ENCODE results near the gene PARD3B.

Gene PARD3B

DNA sequence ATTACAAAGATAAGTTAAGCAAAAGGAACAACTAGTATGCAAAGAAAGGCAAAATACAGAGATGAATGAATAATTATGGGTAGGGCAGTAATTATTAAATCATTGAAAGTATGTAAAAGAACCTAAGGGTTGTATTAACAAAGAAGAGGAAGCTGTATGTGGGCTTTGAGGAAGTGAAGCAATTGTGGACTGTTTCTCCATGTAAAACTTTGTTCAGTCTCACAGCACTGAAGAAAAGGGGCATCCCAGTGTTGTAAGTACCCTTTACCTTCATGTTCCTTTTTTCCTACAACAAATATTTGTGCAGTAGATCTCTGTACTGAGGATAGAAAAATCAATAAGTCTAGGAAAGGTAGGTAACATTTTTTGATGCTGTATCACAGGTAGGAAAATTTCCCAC lies 748.3 kb downstream of the PARD3B start:
- Histone ChIP-seq H4K20me1 (ENCODE audit: control insufficient read depth, insufficient read depth, low read depth, low read length) (no peaks in the 10 kb centered on the region), H3K27ac (ENCODE audit: low read depth, low read length) (no peak overlapping the region), H3K4me3 (ENCODE audit: low read length) (no peak overlapping the region), H3K79me2 (ENCODE audit: control insufficient read depth, low read length) (no peaks in the 10 kb centered on the region), H3K4me2 (ENCODE audit: low read length) (no peak overlapping the region), H3K27me3 (ENCODE audit: control insufficient read depth, low read length) (no peaks in the 10 kb centered on the region), H3F3A (ENCODE audit: control insufficient read depth, insufficient read depth) (no peaks in the 10 kb centered on the region), H3K9me3 (ENCODE audit: control insufficient read depth, insufficient read depth, low read length) (no peaks in the 10 kb centered on the region), H3K9me2 (replicated peaks; ENCODE audit: control insufficient read depth, low read length) (no peaks in the 10 kb centered on the region), H3K4me1 (ENCODE audit: control insufficient read depth, low read length) (no peaks in the 10 kb centered on the region), H3K36me3 (ENCODE audit: control insufficient read depth, low read length) (no peaks in the 10 kb centered on the region)
- TF ChIP-seq, protein P1, sequence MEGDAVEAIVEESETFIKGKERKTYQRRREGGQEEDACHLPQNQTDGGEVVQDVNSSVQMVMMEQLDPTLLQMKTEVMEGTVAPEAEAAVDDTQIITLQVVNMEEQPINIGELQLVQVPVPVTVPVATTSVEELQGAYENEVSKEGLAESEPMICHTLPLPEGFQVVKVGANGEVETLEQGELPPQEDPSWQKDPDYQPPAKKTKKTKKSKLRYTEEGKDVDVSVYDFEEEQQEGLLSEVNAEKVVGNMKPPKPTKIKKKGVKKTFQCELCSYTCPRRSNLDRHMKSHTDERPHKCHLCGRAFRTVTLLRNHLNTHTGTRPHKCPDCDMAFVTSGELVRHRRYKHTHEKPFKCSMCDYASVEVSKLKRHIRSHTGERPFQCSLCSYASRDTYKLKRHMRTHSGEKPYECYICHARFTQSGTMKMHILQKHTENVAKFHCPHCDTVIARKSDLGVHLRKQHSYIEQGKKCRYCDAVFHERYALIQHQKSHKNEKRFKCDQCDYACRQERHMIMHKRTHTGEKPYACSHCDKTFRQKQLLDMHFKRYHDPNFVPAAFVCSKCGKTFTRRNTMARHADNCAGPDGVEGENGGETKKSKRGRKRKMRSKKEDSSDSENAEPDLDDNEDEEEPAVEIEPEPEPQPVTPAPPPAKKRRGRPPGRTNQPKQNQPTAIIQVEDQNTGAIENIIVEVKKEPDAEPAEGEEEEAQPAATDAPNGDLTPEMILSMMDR (IDR thresholded peaks at IDR 0.05; ENCODE audit: low read depth, low read length, poor library complexity, severe bottlenecking): no peak
- no peak for TF ChIP-seq EZH2phosphoT487 (IDR thresholded peaks at IDR 0.05; ENCODE audit: borderline replicate concordance, low read length)

DNA sequence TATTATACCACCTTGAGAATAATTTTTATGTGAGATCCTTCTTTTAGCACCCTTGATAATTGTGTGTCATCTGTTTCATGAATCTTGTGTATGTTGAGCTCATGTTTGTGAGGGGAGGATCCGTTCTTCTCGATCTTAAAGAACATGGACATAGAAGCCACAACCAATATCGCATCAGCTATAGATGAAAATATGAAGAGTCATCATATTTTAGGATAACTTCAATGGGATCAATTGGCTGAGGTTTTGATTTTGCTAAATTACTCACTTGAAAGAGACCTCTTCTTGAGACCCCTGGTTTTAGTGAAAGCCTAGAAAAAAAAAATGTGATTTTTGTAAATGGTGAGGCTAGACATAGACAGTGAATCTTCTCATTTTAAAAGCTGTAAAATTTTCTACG lies 751.7 kb downstream of the PARD3B start:
- H3K27ac ChIP-seq (ENCODE audit: low read depth, low read length): no peak overlapping the region

DNA sequence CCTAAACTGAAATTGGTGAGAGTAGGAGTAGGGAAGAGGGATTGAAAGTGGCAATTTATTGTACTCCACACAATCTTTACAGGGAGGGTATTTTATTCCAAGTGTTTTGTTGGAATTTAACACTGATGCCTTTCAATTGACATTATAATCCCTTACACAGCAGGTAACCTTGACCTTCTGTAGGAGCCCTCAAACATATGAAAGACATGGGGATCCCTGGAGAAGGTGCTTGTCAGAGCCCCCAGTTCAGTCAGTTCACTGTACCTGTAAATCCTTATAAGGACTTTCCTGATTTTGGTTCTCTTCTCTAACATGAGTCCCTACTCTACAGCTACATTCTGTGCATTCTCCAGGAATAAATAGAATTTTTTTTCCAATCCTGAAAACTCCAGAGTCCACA lies 752.1 kb downstream of the PARD3B start:
- no peaks in the 10 kb centered on the region for H3K4me1 ChIP-seq (ENCODE audit: control insufficient read depth, low read length)
- H3K4me2 ChIP-seq (ENCODE audit: low read length): no peak overlapping the region
- no peaks in the 10 kb centered on the region for H3F3A ChIP-seq (ENCODE audit: control insufficient read depth, insufficient read depth)
- H4K20me1 ChIP-seq (ENCODE audit: control insufficient read depth, insufficient read depth, low read depth, low read length): no peaks in the 10 kb centered on the region
- no peaks in the 10 kb centered on the region for H3K27me3 ChIP-seq (ENCODE audit: control insufficient read depth, low read length)
- H3K9me2 ChIP-seq (replicated peaks; ENCODE audit: control insufficient read depth, low read length): no peaks in the 10 kb centered on the region
- H3K79me2 ChIP-seq (ENCODE audit: control insufficient read depth, low read length): no peaks in the 10 kb centered on the region
- H3K36me3 ChIP-seq (ENCODE audit: control insufficient read depth, low read length): no peaks in the 10 kb centered on the region
- no peak overlapping the region for H3K27ac ChIP-seq (ENCODE audit: low read depth, low read length)
- TF ChIP-seq, protein P1 (IDR thresholded peaks at IDR 0.05; ENCODE audit: low read depth, low read length, poor library complexity, severe bottlenecking): no peak
- TF ChIP-seq EZH2phosphoT487 (IDR thresholded peaks at IDR 0.05; ENCODE audit: borderline replicate concordance, low read length): no peak
- no peaks in the 10 kb centered on the region for H3K9me3 ChIP-seq (ENCODE audit: control insufficient read depth, insufficient read depth, low read length)
- no peak overlapping the region for H3K4me3 ChIP-seq (ENCODE audit: low read length)

More for the DNA sequence above, 751.7 kb downstream of the PARD3B start:
- Histone ChIP-seq H3K9me2 (replicated peaks; ENCODE audit: control insufficient read depth, low read length) (no peaks in the 10 kb centered on the region), H3K4me3 (ENCODE audit: low read length) (no peak overlapping the region), H3K4me2 (ENCODE audit: low read length) (no peak overlapping the region), H3F3A (ENCODE audit: control insufficient read depth, insufficient read depth) (no peaks in the 10 kb centered on the region), H3K9me3 (ENCODE audit: control insufficient read depth, insufficient read depth, low read length) (no peaks in the 10 kb centered on the region), H3K79me2 (ENCODE audit: control insufficient read depth, low read length) (no peaks in the 10 kb centered on the region), H3K36me3 (ENCODE audit: control insufficient read depth, low read length) (no peaks in the 10 kb centered on the region), H3K27me3 (ENCODE audit: control insufficient read depth, low read length) (no peaks in the 10 kb centered on the region), H4K20me1 (ENCODE audit: control insufficient read depth, insufficient read depth, low read depth, low read length) (no peaks in the 10 kb centered on the region), H3K4me1 (ENCODE audit: control insufficient read depth, low read length) (no peaks in the 10 kb centered on the region)
- TF ChIP-seq, protein P1 (IDR thresholded peaks at IDR 0.05; ENCODE audit: low read depth, low read length, poor library complexity, severe bottlenecking): no peak
- TF ChIP-seq EZH2phosphoT487 (IDR thresholded peaks at IDR 0.05; ENCODE audit: borderline replicate concordance, low read length): no peak

DNA sequence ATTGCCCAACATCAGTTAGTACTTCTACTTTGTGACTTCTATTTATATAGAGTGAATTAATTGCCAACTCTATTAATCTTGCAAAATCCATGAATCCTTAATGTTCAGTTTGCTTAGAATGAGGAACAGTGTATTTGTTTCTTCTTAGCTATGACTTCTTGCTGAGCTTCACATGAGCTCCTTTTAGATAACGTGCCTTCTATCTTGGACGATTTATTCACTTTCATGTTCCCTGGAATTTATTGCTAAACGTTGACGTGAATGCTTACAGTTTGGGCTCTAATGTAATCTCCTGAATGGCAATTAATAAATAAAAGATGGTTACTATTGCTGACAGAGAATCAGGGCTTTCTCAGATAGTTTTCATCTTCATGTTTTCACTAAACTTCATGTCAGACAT lies 752.6 kb downstream of the PARD3B start:
- H3K4me2 ChIP-seq (ENCODE audit: low read length): no peak overlapping the region
- no peaks in the 10 kb centered on the region for H3K9me3 ChIP-seq (ENCODE audit: control insufficient read depth, insufficient read depth, low read length)
- H3F3A ChIP-seq (ENCODE audit: control insufficient read depth, insufficient read depth): no peaks in the 10 kb centered on the region
- H4K20me1 ChIP-seq (ENCODE audit: control insufficient read depth, insufficient read depth, low read depth, low read length): no peaks in the 10 kb centered on the region
- H3K36me3 ChIP-seq (ENCODE audit: control insufficient read depth, low read length): no peaks in the 10 kb centered on the region
- no peak overlapping the region for H3K27ac ChIP-seq (ENCODE audit: low read depth, low read length)
- H3K4me3 ChIP-seq (ENCODE audit: low read length): no peak overlapping the region
- no peaks in the 10 kb centered on the region for H3K9me2 ChIP-seq (replicated peaks; ENCODE audit: control insufficient read depth, low read length)
- H3K4me1 ChIP-seq (ENCODE audit: control insufficient read depth, low read length): no peaks in the 10 kb centered on the region
- no peaks in the 10 kb centered on the region for H3K27me3 ChIP-seq (ENCODE audit: control insufficient read depth, low read length)
- H3K79me2 ChIP-seq (ENCODE audit: control insufficient read depth, low read length): no peaks in the 10 kb centered on the region
- TF ChIP-seq, protein P1 (IDR thresholded peaks at IDR 0.05; ENCODE audit: low read depth, low read length, poor library complexity, severe bottlenecking): no peak
- no peak for TF ChIP-seq EZH2phosphoT487 (IDR thresholded peaks at IDR 0.05; ENCODE audit: borderline replicate concordance, low read length)
